Liver (tissue), 9 donors: ENCODE results near the gene POGZ. TPM values are rescaled to one million over a fixed set of nuclear protein-coding genes. Genes with fewer than 3 reads are reported as not detected.

ENCODE experiments used
- DNase-seq: peaks from one replicate; pipeline ENCODE4 v3.0.0-alpha.2; 2017; ENCODE audit warnings: low spot score
- H3K27ac ChIP-seq, 2 donors: one replicate each; pipeline ENCODE4 v1.7.0; 2013; ENCODE audit warnings: inconsistent platforms in 2 of 2, low read length in 2 of 2, control low read depth in 1 of 2, low read depth in 1 of 2, mild to moderate bottlenecking in 1 of 2
- H3K27me3 ChIP-seq, 4 donors: one replicate each; pipeline versions ENCODE4 v1.6.1 to v1.7.0; 2013; ENCODE audit warnings: low read length in 3 of 4, inconsistent platforms in 1 of 4, mild to moderate bottlenecking in 1 of 4, moderate library complexity in 1 of 4; ENCODE audit not compliant: control insufficient read depth in 4 of 4, insufficient read depth in 4 of 4
- H3K36me3 ChIP-seq, 4 donors: one replicate each; pipeline versions ENCODE4 v1.6.1 to v1.7.0; 2013; ENCODE audit warnings: low read length in 3 of 4, mild to moderate bottlenecking in 3 of 4, low read depth in 1 of 4, moderate library complexity in 1 of 4; ENCODE audit not compliant: control insufficient read depth in 4 of 4, insufficient read depth in 3 of 4
- H3K4me1 ChIP-seq, 4 donors: one replicate each; pipeline versions ENCODE4 v1.6.1 to v1.7.0; 2013; ENCODE audit warnings: low read length in 3 of 4, mild to moderate bottlenecking in 3 of 4, moderate library complexity in 1 of 4; ENCODE audit not compliant: control insufficient read depth in 4 of 4, insufficient read depth in 4 of 4
- H3K4me3 ChIP-seq, 3 donors: one replicate each; pipeline versions ENCODE4 v1.6.1 to v1.7.0; 2013; ENCODE audit warnings: low read length in 3 of 3, control low read depth in 1 of 3, low read depth in 1 of 3, mild to moderate bottlenecking in 1 of 3
- H3K9ac ChIP-seq, 2 donors: one replicate each; pipeline ENCODE4 v1.7.0; 2013; ENCODE audit warnings: low read length in 2 of 2, mild to moderate bottlenecking in 2 of 2, moderate library complexity in 2 of 2, control low read depth in 1 of 2, low read depth in 1 of 2
- H3K9me3 ChIP-seq, 4 donors: one replicate each; pipeline versions ENCODE4 v1.6.1 to v1.7.0; 2013; ENCODE audit warnings: low read length in 3 of 4; ENCODE audit not compliant: control insufficient read depth in 4 of 4
- ATF3 ChIP-seq: IDR thresholded peaks from 2 replicates; pipeline ENCODE4 v1.6.1; 2016; ENCODE audit warnings: antibody characterized with exemption
- CTCF ChIP-seq: fragments of 150-350 bp; IDR thresholded peaks from 2 replicates; pipeline ENCODE4 v1.5.1; 2017; ENCODE audit warnings: improper control_type of control experiment, low read depth, low read length; ENCODE audit not compliant: missing input control
- EGR1 ChIP-seq, 2 donors: IDR thresholded peaks; 2 replicates each; pipeline ENCODE4 v1.6.1; 2016 to 2018; ENCODE audit warnings: antibody characterized with exemption in 2 of 2, low read depth in 2 of 2
- FOXA1 ChIP-seq: IDR thresholded peaks from 2 replicates; pipeline ENCODE4 v1.6.1; 2016; ENCODE audit warnings: antibody characterized with exemption
- FOXA2 ChIP-seq: IDR thresholded peaks from 2 replicates; pipeline ENCODE4 v1.6.1; 2016; ENCODE audit warnings: antibody characterized with exemption
- GABPA ChIP-seq, 2 donors: IDR thresholded peaks in 1 of 2; conservative IDR thresholded peaks in 1 of 2; 2 replicates each; pipeline ENCODE4 v1.6.1; 2016; ENCODE audit warnings: antibody characterized with exemption in 2 of 2, mild to moderate bottlenecking in 1 of 2, moderate library complexity in 1 of 2
- HNF4A ChIP-seq, 2 donors: conservative IDR thresholded peaks; 2 replicates each; pipeline ENCODE4 v1.6.1; 2016; ENCODE audit warnings: antibody characterized with exemption in 2 of 2, mild to moderate bottlenecking in 2 of 2
- HNF4G ChIP-seq: IDR thresholded peaks from 2 replicates; pipeline ENCODE4 v1.6.1; 2016; ENCODE audit warnings: antibody characterized with exemption
- JUND ChIP-seq, 2 donors: IDR thresholded peaks; 2 replicates each; pipeline ENCODE4 v1.6.1; 2016; ENCODE audit warnings: antibody characterized with exemption in 2 of 2
- MAX ChIP-seq: IDR thresholded peaks from 2 replicates; pipeline ENCODE4 v1.6.1; 2016; ENCODE audit warnings: antibody characterized with exemption
- NR2F2 ChIP-seq: IDR thresholded peaks from 2 replicates; pipeline ENCODE4 v1.6.1; 2016; ENCODE audit warnings: antibody characterized with exemption
- RAD21 ChIP-seq, 2 donors: IDR thresholded peaks; 2 replicates each; pipeline ENCODE4 v1.6.1; 2016; ENCODE audit warnings: antibody characterized with exemption in 2 of 2, mild to moderate bottlenecking in 2 of 2
- REST ChIP-seq: IDR thresholded peaks from 2 replicates; pipeline ENCODE4 v1.6.1; 2016; ENCODE audit warnings: antibody characterized with exemption, mild to moderate bottlenecking
- RXRA ChIP-seq, 2 donors: IDR thresholded peaks; 2 replicates each; pipeline ENCODE4 v1.6.1; 2017 to 2018; ENCODE audit warnings: antibody characterized with exemption in 2 of 2, mild to moderate bottlenecking in 1 of 2
- SP1 ChIP-seq: IDR thresholded peaks from 2 replicates; pipeline ENCODE4 v1.6.1; 2018; ENCODE audit warnings: antibody characterized with exemption, mild to moderate bottlenecking
- TAF1 ChIP-seq: conservative IDR thresholded peaks from 2 replicates; pipeline ENCODE4 v1.6.1; 2016; ENCODE audit warnings: antibody characterized with exemption, mild to moderate bottlenecking
- YY1 ChIP-seq: IDR thresholded peaks from 2 replicates; pipeline ENCODE4 v1.6.1; 2016; ENCODE audit warnings: antibody characterized with exemption, mild to moderate bottlenecking
- ZBTB33 ChIP-seq: IDR thresholded peaks from 2 replicates; pipeline ENCODE4 v1.6.1; 2016; ENCODE audit warnings: antibody characterized with exemption
- polyA plus RNA-seq, 2 donors: library from polyadenylated mRNA; stranded (reverse) in 1 of 2; unstranded in 1 of 2; fragments of 200-250 nt in 1 of 2; fragments of >200 nt in 1 of 2; fragmentation: Nextera tagmentation in 1 of 2; extraction: Ambion mirVana in 1 of 2; gene quantifications; one replicate each; pipeline versions ENCODE4 v1.2.1 to v1.2.3, GENCODE V29; 2013 to 2015
- total RNA-seq, 2 donors: library from RNA; depleted of rRNA; stranded (reverse); fragments of >200 nt; gene quantifications; one replicate each; pipeline ENCODE4 v1.2.3, GENCODE V29; 2014
- donor health status: healthy.
- donor health status: healthy.
- donor health status: healthy.
- donor health status: healthy.
- donor health status: healthy.

Gene POGZ
- total and polyA plus RNA-seq, 4 donors, result 7.7 to 30.1 (median 17.3) TPM

- no peak overlapping the region for H3K9ac ChIP-seq
- peaks cover 16 to 79% (median 69%) of the 10 kb centered on the region in 4 donors for H3K36me3 ChIP-seq
- no peak for TF ChIP-seq RAD21 (IDR thresholded peaks at IDR 0.05)
- no peak for TF ChIP-seq REST
- no peak for TF ChIP-seq ATF3
- no peak for TF ChIP-seq NR2F2
- no peak for TF ChIP-seq RXRA (IDR thresholded peaks at IDR 0.05)
- no peak for TF ChIP-seq FOXA1
- TF ChIP-seq MAX, result no peak
- TF ChIP-seq CTCF, result no peak
- no peak for TF ChIP-seq YY1
- TF ChIP-seq JUND (IDR thresholded peaks at IDR 0.05), result no peak
- TF ChIP-seq FOXA2, result no peak
- no peak for TF ChIP-seq GABPA (IDR thresholded peaks at IDR 0.05 in 1 of 2, conservative IDR thresholded peaks at IDR 0.05 in 1 of 2)
- TF ChIP-seq HNF4G, result no peak
- no peak for TF ChIP-seq HNF4A (conservative IDR thresholded peaks at IDR 0.05)
- no peak for TF ChIP-seq ZBTB33
- TF ChIP-seq SP1, result no peak
- no peak for TF ChIP-seq TAF1
- TF ChIP-seq EGR1 (IDR thresholded peaks at IDR 0.05; ENCODE audit: low read depth in 2 of 2), result no peak
- no peak overlapping the region for H3K4me3 ChIP-seq
- H3K27me3 ChIP-seq, result no peaks in the 10 kb centered on the region
- no peaks in the 10 kb centered on the region for H3K9me3 ChIP-seq
- DNase-seq, result no peak
- no peak overlapping the region for H3K27ac ChIP-seq
- no peaks in the 10 kb centered on the region for H3K4me1 ChIP-seq
Observed at GRCh38 chr1:151408891-151409290, 50.4 kb downstream of the POGZ start.
